Lower leg skin (tissue), 4 donors: ENCODE measurements around the gene GALNT18. TPM values are rescaled to one million over a fixed set of nuclear protein-coding genes. Genes with fewer than 3 reads are reported as not detected.
"Not testable (repeated sequence)": the region's sequence is repeated elsewhere in the genome, so short reads cannot be mapped to it uniquely, and the experiment has no call there.

ENCODE experiments used
- DNase-seq, 2 donors: peaks; one replicate each; pipeline ENCODE4 v3.0.0-alpha.2; 2019; ENCODE audit warnings: low spot score in 2 of 2
- H3K4me3 ChIP-seq: fragments of 200-600 bp; sonication (generic); 2 replicates; pipeline ENCODE4 v1.5.1; 2017; ENCODE audit warnings: mild to moderate bottlenecking, low read depth; ENCODE audit not compliant: poor library complexity, severe bottlenecking
- POLR2A ChIP-seq, 2 donors: fragments of 450-650 bp; IDR thresholded peaks; one replicate each; pipeline ENCODE4 v1.6.1; 2016 to 2017; ENCODE audit warnings: antibody characterized with exemption in 2 of 2, mild to moderate bottlenecking in 1 of 2, moderate library complexity in 1 of 2
- WGBS, 2 donors: methylation state at CpG; one replicate each; pipeline ENCODE4 v1.1.5; 2018; 5-methylcytosine and 5-hydroxymethylcytosine counted together
- intact Hi-C: fragments of 100-400 bp; cut with DNase I; formaldehyde crosslinking; loops from one replicate; pipeline ENCODE4 v1.15.0; 2023; ENCODE audit warnings: low total_unique reads
- total RNA-seq, 4 donors: library from RNA; depleted of rRNA; stranded (reverse); fragments of >200 nt; gene quantifications; one replicate each; pipeline ENCODE4 v1.1.0, GENCODE V29; 2016
- TF ChIP-seq, protein P1 (sequence below), 3 donors: fragments of 450-650 bp; IDR thresholded peaks; one replicate each; pipeline ENCODE4 v1.5.1; 2016; ENCODE audit warnings: antibody characterized with exemption in 3 of 3, mild to moderate bottlenecking in 3 of 3, moderate library complexity in 2 of 3

Gene GALNT18
- total RNA-seq, 4 donors from 2014 or later, result 11.5 to 33.0 (median 17.7) TPM

DNA sequence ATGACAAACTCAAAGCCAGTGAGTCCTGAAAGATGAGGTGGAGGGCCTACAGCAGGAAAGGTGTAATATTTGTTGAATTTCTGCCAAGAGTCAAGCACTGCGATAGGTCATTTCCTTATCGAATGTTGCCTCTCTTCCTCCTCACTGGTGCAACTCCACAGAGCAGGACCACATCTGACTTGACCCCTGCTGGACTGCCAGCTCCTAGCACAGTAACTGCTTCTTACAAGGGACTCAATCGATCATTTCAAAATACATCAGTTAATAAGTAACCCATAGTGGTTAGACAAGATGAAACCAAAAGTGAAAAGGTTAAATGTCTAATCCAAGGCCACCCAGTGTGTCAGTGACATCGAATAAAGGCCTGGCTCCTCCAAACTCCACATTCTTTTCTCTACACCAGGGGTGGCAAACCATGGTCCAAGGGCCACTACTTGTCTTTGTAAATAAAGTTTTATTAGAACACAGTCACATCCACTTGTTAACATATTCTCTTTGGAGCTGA, 170.3 kb downstream of the GALNT18 start:
- no peak overlapping the region for H3K4me3 ChIP-seq
- no peak for DNase-seq
- WGBS, 2 donors, result 78 to 81% methylated on average over 4 of the region's 4 CpGs
- intact Hi-C loops, result no loop called here
- no peak for TF ChIP-seq POLR2A (IDR thresholded peaks at IDR 0.05)
- TF ChIP-seq, protein P1, sequence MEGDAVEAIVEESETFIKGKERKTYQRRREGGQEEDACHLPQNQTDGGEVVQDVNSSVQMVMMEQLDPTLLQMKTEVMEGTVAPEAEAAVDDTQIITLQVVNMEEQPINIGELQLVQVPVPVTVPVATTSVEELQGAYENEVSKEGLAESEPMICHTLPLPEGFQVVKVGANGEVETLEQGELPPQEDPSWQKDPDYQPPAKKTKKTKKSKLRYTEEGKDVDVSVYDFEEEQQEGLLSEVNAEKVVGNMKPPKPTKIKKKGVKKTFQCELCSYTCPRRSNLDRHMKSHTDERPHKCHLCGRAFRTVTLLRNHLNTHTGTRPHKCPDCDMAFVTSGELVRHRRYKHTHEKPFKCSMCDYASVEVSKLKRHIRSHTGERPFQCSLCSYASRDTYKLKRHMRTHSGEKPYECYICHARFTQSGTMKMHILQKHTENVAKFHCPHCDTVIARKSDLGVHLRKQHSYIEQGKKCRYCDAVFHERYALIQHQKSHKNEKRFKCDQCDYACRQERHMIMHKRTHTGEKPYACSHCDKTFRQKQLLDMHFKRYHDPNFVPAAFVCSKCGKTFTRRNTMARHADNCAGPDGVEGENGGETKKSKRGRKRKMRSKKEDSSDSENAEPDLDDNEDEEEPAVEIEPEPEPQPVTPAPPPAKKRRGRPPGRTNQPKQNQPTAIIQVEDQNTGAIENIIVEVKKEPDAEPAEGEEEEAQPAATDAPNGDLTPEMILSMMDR (IDR thresholded peaks at IDR 0.05), result no peak

DNA sequence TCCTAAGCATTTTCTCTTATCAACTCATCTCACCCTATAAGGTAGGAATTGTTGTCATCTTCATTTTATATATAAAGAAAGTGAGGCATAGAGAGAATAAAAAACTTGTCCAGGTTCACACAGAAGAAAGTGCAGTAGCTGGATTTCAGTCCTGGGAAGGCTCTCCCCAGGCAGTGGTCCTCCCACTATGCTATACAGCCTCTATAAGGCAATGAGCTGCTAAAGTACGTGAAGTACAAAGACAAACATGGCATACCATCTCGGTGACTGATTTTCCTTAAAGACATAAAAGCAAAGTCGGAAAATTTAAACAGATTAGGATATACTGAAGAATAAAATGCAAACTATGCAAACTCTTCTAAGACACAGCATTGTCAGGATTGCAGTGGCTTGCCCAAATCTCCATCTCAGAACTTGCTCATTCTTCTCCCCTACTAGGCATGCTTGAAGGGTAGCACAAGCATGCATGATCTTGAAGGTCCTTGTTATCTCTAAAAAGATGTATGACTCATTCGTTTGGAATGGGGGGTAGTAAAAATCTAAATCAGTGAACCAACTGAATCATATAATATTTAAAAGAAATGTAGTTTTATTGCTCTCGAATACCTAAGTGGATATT, 171.0 kb downstream of the GALNT18 start:
- H3K4me3 ChIP-seq, result no peak overlapping the region
- WGBS, 2 donors, result 42 to 66% methylated on average over 5 of the region's 5 CpGs
- intact Hi-C loops, result no loop called here
- TF ChIP-seq, protein P1 (IDR thresholded peaks at IDR 0.05), result no peak
- TF ChIP-seq POLR2A (IDR thresholded peaks at IDR 0.05), result no peak
- no peak for DNase-seq

DNA sequence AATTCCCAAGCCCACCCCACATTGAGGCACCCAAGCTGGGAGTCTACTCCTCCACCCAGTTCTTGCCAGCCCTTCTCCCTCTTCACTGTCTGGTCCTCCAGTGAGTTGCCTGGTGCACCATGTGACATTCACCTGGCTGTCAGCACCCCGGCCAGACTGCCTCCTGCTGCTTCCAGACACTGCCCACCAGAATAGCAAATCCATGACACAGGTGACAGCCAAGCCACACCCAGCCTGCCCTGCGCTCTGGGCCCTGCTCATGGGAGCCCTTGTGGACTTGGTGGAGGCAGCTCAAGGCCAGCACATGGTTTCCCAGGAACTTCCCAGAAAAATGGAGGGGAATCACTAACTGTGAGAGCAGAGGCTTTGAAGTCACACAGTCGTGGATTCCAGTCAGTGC, 172.5 kb downstream of the GALNT18 start:
- H3K4me3 ChIP-seq, result no peak overlapping the region
- intact Hi-C loops, result no loop called here
- TF ChIP-seq POLR2A (IDR thresholded peaks at IDR 0.05), result no peak
- TF ChIP-seq, protein P1 (IDR thresholded peaks at IDR 0.05), result no peak
- 88 to 98% methylated on average over 3 of the region's 3 CpGs for WGBS, 2 donors
- DNase-seq, result no peak

DNA sequence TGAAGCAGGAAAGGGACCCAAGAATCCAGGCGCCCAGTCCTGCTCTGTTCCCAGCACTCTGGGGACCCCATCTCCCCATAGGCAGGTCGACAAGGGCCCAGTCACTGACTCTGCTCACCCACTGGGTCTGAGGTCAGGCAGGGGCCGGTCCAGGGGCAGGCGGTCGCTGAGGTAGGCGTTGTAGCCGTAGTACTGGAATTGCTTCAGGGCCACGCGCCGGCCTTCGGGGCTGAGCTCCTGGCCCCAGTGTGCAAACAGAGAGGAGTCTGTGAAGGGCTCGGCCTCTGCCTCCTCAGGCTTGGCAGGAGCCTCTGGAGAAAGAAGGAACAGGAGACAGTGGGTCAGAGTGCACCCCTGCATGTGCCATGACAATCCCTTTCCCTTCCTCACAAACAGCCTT, 173.2 kb downstream of the GALNT18 start:
- WGBS, 2 donors, result 88 to 92% methylated on average over 11 to 12 of the region's 12 CpGs
- intact Hi-C loops, result no loop called here

DNA sequence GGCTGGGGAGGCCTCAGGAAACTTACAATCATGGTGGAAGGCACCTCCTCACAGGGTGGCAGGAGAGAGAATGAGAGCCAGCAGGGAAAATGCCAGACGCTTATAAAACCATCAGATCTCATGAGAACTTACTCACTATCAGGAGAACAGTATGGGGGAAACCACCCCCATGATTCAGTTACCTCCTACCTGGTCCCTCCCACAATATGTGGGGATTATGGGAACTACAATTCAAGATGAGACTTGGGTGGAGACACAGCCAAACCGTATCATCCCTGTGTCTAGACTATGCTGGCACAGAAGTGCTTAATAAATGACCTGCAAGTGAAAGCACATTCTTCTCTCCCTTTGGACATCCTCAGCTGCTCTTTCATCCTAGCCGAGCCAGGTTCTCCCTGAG, 174.2 kb downstream of the GALNT18 start:
- intact Hi-C loops, H3K4me3 ChIP-seq, DNase-seq: not testable (repeated sequence)
- WGBS, 2 donors, result 70 to 80% methylated on average over 3 of the region's 3 CpGs

More for the DNA sequence above, 173.2 kb downstream of the GALNT18 start:
- DNase-seq, result no peak
- no peak overlapping the region for H3K4me3 ChIP-seq
- no peak for TF ChIP-seq POLR2A (IDR thresholded peaks at IDR 0.05)
- TF ChIP-seq, protein P1 (IDR thresholded peaks at IDR 0.05), result no peak

DNA sequence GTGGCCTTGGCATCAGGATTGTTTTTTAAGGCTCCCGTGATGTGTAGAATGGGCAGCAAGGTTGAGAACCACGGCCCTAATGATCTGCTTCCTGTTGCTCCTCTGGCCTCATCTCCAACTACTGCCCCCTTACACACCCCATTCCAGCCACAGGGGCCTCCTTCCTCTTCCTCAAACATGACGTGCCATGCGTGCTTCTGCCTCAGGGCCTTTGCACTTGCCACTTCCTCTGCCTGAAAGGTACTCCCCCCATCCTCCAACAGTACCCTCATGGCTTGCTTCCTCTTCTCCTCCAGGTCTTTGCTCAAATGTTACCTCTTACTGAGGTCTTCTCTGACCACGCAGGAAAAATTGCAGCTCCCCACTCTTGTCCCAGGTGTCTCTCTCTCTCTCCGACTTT, 174.8 kb downstream of the GALNT18 start:
- intact Hi-C loops, result no loop called here
- no peak overlapping the region for H3K4me3 ChIP-seq
- TF ChIP-seq, protein P1 (IDR thresholded peaks at IDR 0.05), result no peak
- DNase-seq, result no peak
- 79 to 86% methylated on average over 6 of the region's 6 CpGs for WGBS, 2 donors
